NCI-H2196 (cell line): ENCODE data around the gene TNFSF12.

Experiments used
- DNase-seq: peaks from one replicate; lab custom pipeline; 2025; ENCODE audit not compliant: unreplicated experiment; lab: John Stamatoyannopoulos, UW

TNFSF12 gene

GRCh38 chr17:7548585-7549400 is at the start of gene TNFSF12:
Gene TNFSF12 (plus strand): TSS chr17:7549058. CDS start chr17:7549154, 96 bp downstream.
- no peak for DNase-seq

DNA sequence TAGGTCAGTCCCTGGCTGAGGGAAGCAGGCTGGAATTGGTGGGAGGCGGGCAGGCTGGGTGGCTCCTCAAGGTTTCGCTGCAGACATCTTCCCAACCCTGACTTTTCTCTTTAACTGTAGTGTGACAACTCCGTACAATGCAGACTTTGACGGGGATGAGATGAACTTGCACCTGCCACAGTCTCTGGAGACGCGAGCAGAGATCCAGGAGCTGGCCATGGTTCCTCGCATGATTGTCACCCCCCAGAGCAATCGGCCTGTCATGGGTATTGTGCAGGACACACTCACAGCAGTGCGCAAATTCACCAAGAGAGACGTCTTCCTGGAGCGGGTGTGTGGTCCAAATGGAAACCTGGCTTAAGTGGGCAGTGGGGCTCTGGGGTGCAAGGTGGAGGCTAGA is 49.7 kb upstream of the TNFSF12 start:
- no peak for DNase-seq

- no peak for DNase-seq
These were observed 47.1 kb upstream of the TNFSF12 start for GRCh38 chr17:7501729-7502128.

DNA sequence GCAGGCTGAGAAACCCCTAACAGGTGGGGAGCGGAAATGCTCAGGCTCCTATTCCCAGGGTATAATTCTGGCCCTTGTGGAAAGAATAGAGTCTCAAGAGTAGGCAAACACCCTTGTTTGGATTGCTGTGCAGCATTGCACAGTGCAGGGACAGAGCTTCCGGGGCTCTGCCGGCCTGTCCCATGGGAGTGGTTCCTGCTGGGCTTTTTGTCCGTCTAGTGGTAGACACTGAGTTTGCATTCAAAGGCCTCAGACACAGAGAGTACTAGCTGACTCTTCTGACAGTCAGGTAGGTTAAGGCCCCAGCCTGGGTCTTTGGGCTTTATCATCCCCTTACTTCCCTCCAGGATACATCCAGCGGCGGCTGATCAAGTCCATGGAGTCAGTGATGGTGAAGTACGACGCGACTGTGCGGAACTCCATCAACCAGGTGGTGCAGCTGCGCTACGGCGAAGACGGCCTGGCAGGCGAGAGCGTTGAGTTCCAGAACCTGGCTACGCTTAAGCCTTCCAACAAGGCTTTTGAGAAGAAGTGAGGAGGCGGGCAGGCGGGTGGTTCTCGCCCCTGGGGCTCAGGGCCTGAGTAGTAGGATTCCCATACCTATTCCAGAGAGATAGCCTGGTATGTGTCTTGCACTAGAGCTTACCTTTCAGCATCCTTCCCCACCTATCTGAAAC is 46.5 kb upstream of the TNFSF12 start:
- no peak for DNase-seq

DNA sequence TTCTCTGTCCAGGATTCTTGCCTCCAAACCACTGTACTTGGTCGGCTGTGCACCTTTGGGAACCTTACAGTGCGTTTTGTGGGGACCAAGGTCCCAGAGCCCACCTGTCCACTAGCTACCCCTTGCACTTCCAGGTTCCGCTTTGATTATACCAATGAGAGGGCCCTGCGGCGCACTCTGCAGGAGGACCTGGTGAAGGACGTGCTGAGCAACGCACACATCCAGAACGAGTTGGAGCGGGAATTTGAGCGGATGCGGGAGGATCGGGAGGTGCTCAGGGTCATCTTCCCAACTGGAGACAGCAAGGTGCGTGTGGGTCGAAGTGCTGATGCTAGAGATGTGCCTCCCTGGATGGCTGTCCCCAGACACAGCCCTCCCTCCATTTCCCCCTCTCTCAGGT is 45.9 kb upstream of the TNFSF12 start:
- no peak for DNase-seq

DNA sequence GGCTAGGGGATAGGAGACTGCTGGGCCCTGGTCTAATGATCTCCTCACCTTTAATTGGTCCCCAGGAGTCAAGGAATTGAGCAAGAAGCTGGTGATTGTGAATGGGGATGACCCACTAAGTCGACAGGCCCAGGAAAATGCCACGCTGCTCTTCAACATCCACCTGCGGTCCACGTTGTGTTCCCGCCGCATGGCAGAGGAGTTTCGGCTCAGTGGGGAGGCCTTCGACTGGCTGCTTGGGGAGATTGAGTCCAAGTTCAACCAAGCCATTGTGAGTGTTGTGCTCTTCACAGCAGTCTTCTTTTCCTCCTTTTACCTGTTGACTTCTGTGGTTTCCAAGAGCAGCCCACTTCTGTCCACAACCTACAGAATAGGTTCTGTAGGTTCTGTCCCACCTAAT is 45.3 kb upstream of the TNFSF12 start:
- no peak for DNase-seq

GRCh38 chr17:7508145-7508544 is 40.7 kb upstream of the TNFSF12 start:
- no peak for DNase-seq

- DNase-seq: no peak
These were observed 40.0 kb upstream of the TNFSF12 start for GRCh38 chr17:7508846-7509245.

GRCh38 chr17:7509937-7510336 is 38.9 kb upstream of the TNFSF12 start:
- DNase-seq: no peak

- no peak for DNase-seq
These were observed 37.8 kb upstream of the TNFSF12 start for GRCh38 chr17:7511108-7511507.

DNA sequence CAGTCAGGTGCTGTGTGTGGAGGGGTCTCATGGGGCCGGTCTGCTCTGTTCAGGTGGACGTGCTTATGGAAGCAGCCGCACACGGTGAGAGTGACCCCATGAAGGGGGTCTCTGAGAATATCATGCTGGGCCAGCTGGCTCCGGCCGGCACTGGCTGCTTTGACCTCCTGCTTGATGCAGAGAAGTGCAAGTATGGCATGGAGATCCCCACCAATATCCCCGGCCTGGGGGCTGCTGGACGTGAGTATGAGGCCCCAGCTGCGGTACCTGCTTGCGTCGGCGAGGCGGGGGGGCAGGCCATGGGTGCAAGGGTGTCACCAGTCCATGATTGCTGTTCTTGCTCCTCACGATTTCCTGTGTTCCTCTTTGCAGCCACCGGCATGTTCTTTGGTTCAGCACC is 36.8 kb upstream of the TNFSF12 start:
- DNase-seq: no peak

DNA sequence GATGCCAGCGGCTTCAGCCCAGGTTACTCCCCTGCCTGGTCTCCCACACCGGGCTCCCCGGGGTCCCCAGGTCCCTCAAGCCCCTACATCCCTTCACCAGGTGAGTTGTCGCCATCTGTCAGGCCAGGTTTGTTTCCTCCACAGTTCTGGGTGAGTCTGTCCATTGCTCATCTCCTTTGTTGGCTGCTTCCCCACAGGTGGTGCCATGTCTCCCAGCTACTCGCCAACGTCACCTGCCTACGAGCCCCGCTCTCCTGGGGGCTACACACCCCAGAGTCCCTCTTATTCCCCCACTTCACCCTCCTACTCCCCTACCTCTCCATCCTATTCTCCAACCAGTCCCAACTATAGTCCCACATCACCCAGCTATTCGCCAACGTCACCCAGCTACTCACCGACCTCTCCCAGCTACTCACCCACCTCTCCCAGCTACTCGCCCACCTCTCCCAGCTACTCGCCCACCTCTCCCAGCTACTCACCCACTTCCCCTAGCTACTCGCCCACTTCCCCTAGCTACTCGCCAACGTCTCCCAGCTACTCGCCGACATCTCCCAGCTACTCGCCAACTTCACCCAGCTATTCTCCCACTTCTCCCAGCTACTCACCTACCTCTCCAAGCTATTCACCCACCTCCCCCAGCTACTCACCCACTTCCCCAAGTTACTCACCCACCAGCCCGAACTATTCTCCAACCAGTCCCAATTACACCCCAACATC is 35.9 kb upstream of the TNFSF12 start:
- no peak for DNase-seq

- no peak for DNase-seq
These were observed 34.9 kb upstream of the TNFSF12 start for GRCh38 chr17:7513850-7514419.

GRCh38 chr17:7515911-7516610 is 32.8 kb upstream of the TNFSF12 start:
- no peak for DNase-seq

- DNase-seq: no peak
These were observed 25.8 kb upstream of the TNFSF12 start for GRCh38 chr17:7523033-7523432.

- DNase-seq: no peak
These were observed 20.0 kb upstream of the TNFSF12 start for GRCh38 chr17:7528842-7529241.

GRCh38 chr17:7530023-7530900 is 18.6 kb upstream of the TNFSF12 start:
- DNase-seq: no peak

GRCh38 chr17:7538050-7538449 is 10.8 kb upstream of the TNFSF12 start:
- no peak for DNase-seq

- DNase-seq: no peak
These were observed 9.8 kb upstream of the TNFSF12 start for GRCh38 chr17:7538891-7539545.
